HG03159 (cell line): ENCODE data around the gene TAS1R2.
"Not testable (repeated sequence)": the region's sequence is repeated elsewhere in the genome, so short reads cannot be mapped to it uniquely, and the experiment has no call there.

Experiments used
- ATAC-seq: cut with Tn5 transposase; IDR thresholded peaks from one replicate; pipeline ENCODE4 v1.9.1; 2021; ENCODE audit warnings: mild to moderate bottlenecking, moderate library complexity; ENCODE audit not compliant: unreplicated experiment

TAS1R2 gene

GRCh38 chr1:18869847-18870594 is 10.6 kb upstream of the TAS1R2 start:
- ATAC-seq, result no peak

GRCh38 chr1:18868801-18869424 is 9.5 kb upstream of the TAS1R2 start:
- ATAC-seq, result no peak

GRCh38 chr1:18868354-18868753 is 8.9 kb upstream of the TAS1R2 start:
- no peak for ATAC-seq

GRCh38 chr1:18866846-18867245 is 7.4 kb upstream of the TAS1R2 start:
- ATAC-seq, result no peak

- no peak for ATAC-seq
These were observed 6.9 kb upstream of the TAS1R2 start for GRCh38 chr1:18866314-18866713.

GRCh38 chr1:18865176-18865575 is 5.7 kb upstream of the TAS1R2 start:
- no peak for ATAC-seq

- ATAC-seq, result no peak
These were observed 2.1 kb upstream of the TAS1R2 start for GRCh38 chr1:18861590-18861989.

- no peak for ATAC-seq
These were observed 1.6 kb upstream of the TAS1R2 start for GRCh38 chr1:18861082-18861481.

- no peak for ATAC-seq
These were observed 1.3 kb downstream of the TAS1R2 start for GRCh38 chr1:18858070-18858688.

- ATAC-seq, result no peak
These were observed 3.0 kb downstream of the TAS1R2 start for GRCh38 chr1:18856435-18856834.

- ATAC-seq, result no peak
These were observed 3.9 kb downstream of the TAS1R2 start for GRCh38 chr1:18855573-18855972.

GRCh38 chr1:18854331-18855025 is 5.0 kb downstream of the TAS1R2 start:
- ATAC-seq, result no peak

- ATAC-seq, result no peak
These were observed 7.0 kb downstream of the TAS1R2 start for GRCh38 chr1:18852501-18852900.

- ATAC-seq, result no peak
These were observed 10.2 kb downstream of the TAS1R2 start for GRCh38 chr1:18849261-18849711.

GRCh38 chr1:18847723-18848122 is 11.7 kb downstream of the TAS1R2 start:
- ATAC-seq, result not testable (repeated sequence)

- ATAC-seq, result no peak
These were observed 19.3 kb downstream of the TAS1R2 start for GRCh38 chr1:18840145-18840544.

GRCh38 chr1:18836654-18837053 is 22.8 kb downstream of the TAS1R2 start:
- ATAC-seq, result no peak

GRCh38 chr1:18832319-18832718 is 27.1 kb downstream of the TAS1R2 start:
- ATAC-seq, result not testable (repeated sequence)

GRCh38 chr1:18831656-18832055 is 27.8 kb downstream of the TAS1R2 start:
- no peak for ATAC-seq

GRCh38 chr1:18830596-18830995 is 28.9 kb downstream of the TAS1R2 start:
- no peak for ATAC-seq

- ATAC-seq, result no peak
These were observed 29.8 kb downstream of the TAS1R2 start for GRCh38 chr1:18829671-18830070.
